Stimulated activated CD8-positive, alpha-beta memory T cell treated with anti-CD3 and anti-CD28 coated beads, Interleukin-12 subunit alpha, Interleukin-12 subunit beta, amount 100 ng/mL, for 4 hours (primary cell): ENCODE results near the gene SERPINB7.

Experiments
- DNase-seq: peaks from one replicate; pipeline ENCODE4 v3.0.0-alpha.2; 2020; ENCODE audit warnings: low read depth

Gene SERPINB7

GRCh38 chr18:63848159-63848558 lies 72.9 kb downstream of the SERPINB7 start:
- DNase-seq: no peak

GRCh38 chr18:63850020-63850419 lies 74.8 kb downstream of the SERPINB7 start:
- no peak for DNase-seq

- no peak for DNase-seq
Measured at GRCh38 chr18:63850636-63851035, 75.4 kb downstream of the SERPINB7 start.
